ENCODE data around the gene PRSS12. TPM values are rescaled to one million over a fixed set of nuclear protein-coding genes. Genes with fewer than 3 reads are reported as not detected.

The PRSS12 gene
- polyA plus RNA-seq, 1 donor from 2014 or later, result 1.1 TPM

GRCh38 chr4:118279920-118280432 lies 72.8 kb downstream of the PRSS12 start:
- no peak overlapping the region for H3K9ac ChIP-seq (ENCODE audit: low read length)
- no peak overlapping the region for H3K27ac ChIP-seq (ENCODE audit: low read length)

GRCh38 chr4:118279328-118279727 lies 73.5 kb downstream of the PRSS12 start:
- Histone ChIP-seq H3K9me2 (ENCODE audit: insufficient read depth, low read length) (no peaks in the 10 kb centered on the region), H3K4me2 (ENCODE audit: low read length) (peak overlapping the region; percentile 6), H2AFZ (ENCODE audit: low read depth, low read length) (no peak overlapping the region), H4K20me1 (ENCODE audit: insufficient read depth) (no peaks in the 10 kb centered on the region), H3F3A (ENCODE audit: insufficient read depth, low read length, poor library complexity, severe bottlenecking) (no peaks in the 10 kb centered on the region), H3K79me2 (replicated peaks; ENCODE audit: insufficient read depth, low read length) (no peaks in the 10 kb centered on the region), H3K27me3 (ENCODE audit: insufficient read depth, low read depth, low read length) (no peaks in the 10 kb centered on the region), H3K27ac (ENCODE audit: low read length) (peak overlapping the region; percentile 22), H3K9me3 (ENCODE audit: low read length) (no peaks in the 10 kb centered on the region), H3K4me3 (ENCODE audit: low read length) (peak overlapping the region; percentile 74), H3K9ac (ENCODE audit: low read length) (peak overlapping the region; percentile 61), H3K36me3 (ENCODE audit: insufficient read depth, low read length) (no peaks in the 10 kb centered on the region)
- TF ChIP-seq EP300 (conservative IDR thresholded peaks at IDR 0.05; ENCODE audit: poor library complexity, severe bottlenecking), result no peak
- TF ChIP-seq RAD21 (conservative IDR thresholded peaks at IDR 0.05), result no peak
- no peak for TF ChIP-seq EZH2 (IDR thresholded peaks at IDR 0.05; ENCODE audit: borderline replicate concordance, insufficient read depth, low read length, poor library complexity, severe bottlenecking)
- TF ChIP-seq POLR2AphosphoS5 (IDR thresholded peaks at IDR 0.05), result no peak
- no peak for TF ChIP-seq TAF1 (IDR thresholded peaks at IDR 0.05; ENCODE audit: low read depth)

More at GRCh38 chr4:118279920-118280432, 72.8 kb downstream of the PRSS12 start:
- no peaks in the 10 kb centered on the region for H3K79me2 ChIP-seq (replicated peaks; ENCODE audit: insufficient read depth, low read length)
- H2AFZ ChIP-seq (ENCODE audit: low read depth, low read length), result no peak overlapping the region
- H3K27me3 ChIP-seq (ENCODE audit: insufficient read depth, low read depth, low read length), result no peaks in the 10 kb centered on the region
- H3F3A ChIP-seq (ENCODE audit: insufficient read depth, low read length, poor library complexity, severe bottlenecking), result no peaks in the 10 kb centered on the region
- H4K20me1 ChIP-seq (ENCODE audit: insufficient read depth), result no peaks in the 10 kb centered on the region
- no peaks in the 10 kb centered on the region for H3K9me3 ChIP-seq (ENCODE audit: low read length)
- TF ChIP-seq POLR2AphosphoS5 (IDR thresholded peaks at IDR 0.05) (no peak), MXI1 (conservative IDR thresholded peaks at IDR 0.05; ENCODE audit: poor library complexity, severe bottlenecking) (no peak), TAF1 (IDR thresholded peaks at IDR 0.05; ENCODE audit: low read depth) (no peak), EP300 (conservative IDR thresholded peaks at IDR 0.05; ENCODE audit: poor library complexity, severe bottlenecking) (no peak)
- peak overlapping the region; percentile 74 for H3K4me3 ChIP-seq (ENCODE audit: low read length)
- H3K36me3 ChIP-seq (ENCODE audit: insufficient read depth, low read length), result no peaks in the 10 kb centered on the region
- H3K4me2 ChIP-seq (ENCODE audit: low read length), result peak overlapping the region; percentile 6
- H3K9me2 ChIP-seq (ENCODE audit: insufficient read depth, low read length), result no peaks in the 10 kb centered on the region

GRCh38 chr4:118278473-118279274 lies 74.1 kb downstream of the PRSS12 start:
- Histone ChIP-seq H2AFZ (ENCODE audit: low read depth, low read length) (peak overlapping the region; percentile 43), H3K27ac (ENCODE audit: low read length) (peak overlapping the region; percentile 22), H3F3A (ENCODE audit: insufficient read depth, low read length, poor library complexity, severe bottlenecking) (no peaks in the 10 kb centered on the region), H3K4me3 (ENCODE audit: low read length) (peak overlapping the region; percentile 74), H3K27me3 (ENCODE audit: insufficient read depth, low read depth, low read length) (no peaks in the 10 kb centered on the region), H3K79me2 (replicated peaks; ENCODE audit: insufficient read depth, low read length) (no peaks in the 10 kb centered on the region), H3K9me3 (ENCODE audit: low read length) (no peaks in the 10 kb centered on the region), H3K4me2 (ENCODE audit: low read length) (peak overlapping the region; percentile 6), H4K20me1 (ENCODE audit: insufficient read depth) (no peaks in the 10 kb centered on the region), H3K9ac (ENCODE audit: low read length) (peak overlapping the region; percentile 61), H3K9me2 (ENCODE audit: insufficient read depth, low read length) (no peaks in the 10 kb centered on the region), H3K36me3 (ENCODE audit: insufficient read depth, low read length) (no peaks in the 10 kb centered on the region)
- peak; percentile 33 for TF ChIP-seq POLR2AphosphoS5 (IDR thresholded peaks at IDR 0.05)
- TF ChIP-seq EZH2 (IDR thresholded peaks at IDR 0.05; ENCODE audit: borderline replicate concordance, insufficient read depth, low read length, poor library complexity, severe bottlenecking), result no peak
- no peak for TF ChIP-seq SMC3 (conservative IDR thresholded peaks at IDR 0.05; ENCODE audit: poor library complexity)
- no peak for TF ChIP-seq CTCF (IDR thresholded peaks at IDR 0.05; ENCODE audit: poor library complexity, severe bottlenecking)
- TF ChIP-seq EP300 (conservative IDR thresholded peaks at IDR 0.05; ENCODE audit: poor library complexity, severe bottlenecking), result no peak
- no peak for TF ChIP-seq RAD21 (conservative IDR thresholded peaks at IDR 0.05)
- TF ChIP-seq MXI1 (conservative IDR thresholded peaks at IDR 0.05; ENCODE audit: poor library complexity, severe bottlenecking), result peak; percentile 89
- no peak for TF ChIP-seq TAF1 (IDR thresholded peaks at IDR 0.05; ENCODE audit: low read depth)
- TF ChIP-seq REST (IDR thresholded peaks at IDR 0.05; ENCODE audit: borderline replicate concordance), result peak; percentile 47

All from neural cell (in vitro differentiated cells).